Stimulated activated CD8-positive, alpha-beta memory T cell treated with anti-CD3 and anti-CD28 coated beads, Interleukin-12 subunit alpha, Interleukin-12 subunit beta, amount 100 ng/mL, for 24 hours (primary cell): ENCODE results near the gene ARCN1.

Source experiments
- DNase-seq: peaks from one replicate; pipeline ENCODE4 v3.0.0-alpha.2; 2020; ENCODE audit errors: extremely low read depth

Gene ARCN1

GRCh38 chr11:118621784-118622375 lies 49.7 kb downstream of the ARCN1 start:
- no peak for DNase-seq

DNA sequence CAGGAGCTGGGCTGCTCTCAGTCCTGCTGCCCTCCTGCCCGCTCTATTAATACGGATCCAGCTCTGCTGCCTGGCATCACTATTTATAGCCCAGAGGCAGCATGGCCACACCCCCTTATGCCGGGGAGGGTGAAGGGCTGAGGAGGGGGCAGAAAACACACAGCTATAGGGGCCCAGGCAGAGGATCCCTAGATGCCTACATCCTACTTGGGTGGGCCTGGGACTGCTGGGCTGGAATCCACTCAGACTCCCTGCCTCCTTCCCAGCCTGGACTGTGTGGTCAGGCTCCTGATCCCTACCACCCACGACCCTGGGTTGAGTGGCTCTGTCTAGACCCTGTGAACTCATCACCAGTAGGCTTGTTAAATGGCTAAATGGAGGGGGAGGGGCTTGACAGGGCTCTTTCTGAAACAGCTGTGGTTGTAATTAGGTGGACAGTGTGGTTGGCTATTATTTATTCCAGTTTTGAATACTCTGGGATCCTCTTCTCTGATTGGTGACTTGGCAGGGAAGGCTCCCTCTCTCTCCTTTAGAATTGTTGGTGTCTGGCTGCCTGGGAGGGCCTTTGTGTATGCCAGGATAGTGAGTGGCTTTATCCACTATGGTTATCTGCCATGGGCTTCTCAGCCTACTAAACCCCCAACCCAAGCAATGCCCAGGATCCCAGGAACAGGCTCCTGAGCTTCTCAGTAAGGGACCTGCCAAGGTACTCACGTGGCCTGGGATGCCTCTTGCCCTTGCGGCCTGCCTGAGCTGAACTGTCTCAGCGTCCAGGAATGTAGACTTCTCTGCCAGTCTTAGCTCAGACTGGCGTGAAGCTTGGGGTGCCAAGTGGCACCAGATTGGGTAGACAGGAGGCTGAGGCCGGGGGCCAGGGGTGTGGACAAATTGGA lies 50.4 kb downstream of the ARCN1 start:
- no peak for DNase-seq

GRCh38 chr11:118623269-118623655 lies 51.1 kb downstream of the ARCN1 start:
- DNase-seq = no peak

DNA sequence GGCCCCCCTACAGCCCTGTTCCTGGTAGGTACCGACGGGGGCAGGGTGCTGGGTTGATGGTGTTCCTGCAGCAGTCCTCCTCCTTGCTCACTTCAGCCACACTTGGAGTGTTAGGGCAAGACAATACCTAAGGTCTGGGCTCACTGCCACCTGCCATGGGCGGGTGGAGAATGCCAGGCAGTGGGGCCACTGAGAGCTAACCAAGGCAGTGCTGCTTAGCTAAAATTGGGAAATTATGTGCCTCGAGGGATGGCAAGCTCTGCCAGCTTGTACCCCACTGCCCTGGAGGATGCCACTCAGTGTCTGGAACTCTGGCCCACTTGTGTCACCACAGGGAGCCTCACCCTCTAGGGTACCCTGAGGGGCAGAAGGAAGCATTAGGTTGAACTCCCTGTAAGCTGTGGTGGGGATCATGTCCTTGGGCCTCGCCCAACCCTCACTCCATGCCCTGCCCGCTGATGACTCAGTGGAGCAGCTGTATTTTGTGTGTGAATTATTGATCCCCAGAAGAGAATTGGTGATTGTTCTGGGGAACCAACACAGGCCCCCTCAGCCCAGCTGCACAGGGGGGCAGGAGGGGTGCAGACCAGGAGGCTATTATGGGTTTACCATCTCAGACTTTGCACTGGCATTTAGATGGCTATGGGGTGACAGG lies 53.0 kb downstream of the ARCN1 start:
- no peak for DNase-seq

- DNase-seq = no peak
These were observed 53.8 kb downstream of the ARCN1 start for GRCh38 chr11:118625976-118626375.

DNA sequence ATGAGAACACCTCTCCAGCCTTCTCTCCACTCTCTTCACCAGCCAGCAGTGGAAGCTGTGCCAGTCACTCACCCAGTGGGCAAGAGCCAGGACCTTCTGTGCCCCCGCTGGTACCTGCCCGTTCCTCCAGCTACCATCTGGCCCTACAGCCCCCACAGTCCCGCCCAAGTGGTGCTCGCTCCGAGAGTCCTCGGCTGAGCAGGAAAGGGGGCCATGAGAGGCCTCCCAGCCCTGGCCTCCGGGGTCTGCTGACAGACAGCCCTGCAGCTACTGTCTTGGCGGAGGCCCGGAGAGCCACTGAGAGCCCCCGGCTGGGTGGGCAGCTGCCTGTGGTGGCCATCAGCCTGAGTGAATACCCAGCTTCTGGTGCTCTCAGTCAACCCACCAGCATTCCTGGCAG lies 55.4 kb downstream of the ARCN1 start:
- DNase-seq = no peak

DNA sequence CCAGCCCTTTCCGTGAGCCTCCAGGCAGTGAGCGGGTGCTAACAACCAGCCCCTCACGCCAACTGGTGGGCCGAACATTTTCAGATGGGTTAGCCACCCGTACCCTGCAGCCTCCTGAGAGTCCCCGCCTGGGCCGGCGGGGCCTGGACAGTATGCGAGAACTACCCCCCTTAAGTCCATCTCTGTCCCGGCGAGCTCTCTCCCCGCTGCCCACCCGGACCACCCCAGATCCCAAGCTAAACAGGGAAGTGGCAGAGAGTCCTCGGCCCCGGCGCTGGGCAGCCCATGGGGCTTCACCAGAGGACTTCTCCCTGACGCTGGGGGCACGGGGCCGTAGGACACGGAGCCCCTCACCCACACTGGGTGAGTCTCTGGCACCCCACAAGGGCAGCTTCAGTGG lies 55.8 kb downstream of the ARCN1 start:
- no peak for DNase-seq

DNA sequence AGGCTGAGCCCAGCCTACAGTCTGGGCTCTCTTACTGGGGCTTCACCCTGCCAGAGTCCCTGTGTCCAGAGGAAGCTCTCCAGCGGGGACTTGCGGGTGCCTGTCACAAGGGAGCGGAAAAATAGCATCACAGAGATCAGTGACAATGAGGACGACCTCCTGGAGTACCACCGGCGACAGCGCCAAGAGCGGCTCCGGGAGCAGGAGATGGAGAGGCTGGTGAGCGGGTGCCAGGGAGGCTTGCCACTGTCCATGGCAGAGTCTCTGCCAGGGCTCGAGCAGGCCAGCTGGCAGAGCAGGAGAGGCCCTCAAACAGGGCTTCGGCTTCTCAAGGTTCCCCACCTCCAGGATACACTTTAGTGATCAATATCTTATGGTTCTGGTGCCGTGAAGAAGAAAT lies 56.2 kb downstream of the ARCN1 start:
- DNase-seq = no peak

DNA sequence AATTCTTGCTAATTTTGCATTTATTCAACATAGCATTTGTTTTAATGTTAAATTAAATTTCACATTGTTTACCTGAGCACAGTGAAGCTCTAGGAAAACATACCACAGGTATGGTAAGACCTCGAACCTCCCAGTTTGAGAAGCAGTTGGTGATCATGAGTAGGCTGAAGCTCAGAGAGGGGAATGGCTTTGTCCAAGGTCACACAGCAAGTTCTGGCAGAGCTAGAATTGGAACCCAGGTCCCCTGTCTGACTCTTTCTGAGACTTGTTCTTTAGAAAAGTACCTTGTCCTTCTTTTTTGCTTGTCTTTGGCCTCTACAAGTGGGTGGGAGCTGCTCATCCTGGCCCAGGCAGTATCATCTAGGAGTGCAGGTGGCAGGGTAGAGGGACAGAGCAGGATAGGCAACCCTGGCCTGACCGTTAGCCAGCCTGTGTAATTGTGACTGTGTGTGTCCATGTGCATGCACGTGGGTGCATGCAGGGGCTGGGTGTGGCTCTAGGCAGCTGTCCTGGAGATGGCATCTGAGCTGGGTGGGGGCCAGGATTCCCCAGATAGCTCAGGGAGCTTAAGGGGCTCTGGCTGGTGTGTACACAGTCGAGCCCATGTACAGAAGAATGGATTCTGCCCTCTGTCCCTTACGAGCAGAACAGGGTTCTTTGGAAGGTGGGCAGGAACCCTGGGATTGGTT lies 56.8 kb downstream of the ARCN1 start:
- no peak for DNase-seq

- DNase-seq = no peak
These were observed 57.8 kb downstream of the ARCN1 start for GRCh38 chr11:118629761-118630661.

DNA sequence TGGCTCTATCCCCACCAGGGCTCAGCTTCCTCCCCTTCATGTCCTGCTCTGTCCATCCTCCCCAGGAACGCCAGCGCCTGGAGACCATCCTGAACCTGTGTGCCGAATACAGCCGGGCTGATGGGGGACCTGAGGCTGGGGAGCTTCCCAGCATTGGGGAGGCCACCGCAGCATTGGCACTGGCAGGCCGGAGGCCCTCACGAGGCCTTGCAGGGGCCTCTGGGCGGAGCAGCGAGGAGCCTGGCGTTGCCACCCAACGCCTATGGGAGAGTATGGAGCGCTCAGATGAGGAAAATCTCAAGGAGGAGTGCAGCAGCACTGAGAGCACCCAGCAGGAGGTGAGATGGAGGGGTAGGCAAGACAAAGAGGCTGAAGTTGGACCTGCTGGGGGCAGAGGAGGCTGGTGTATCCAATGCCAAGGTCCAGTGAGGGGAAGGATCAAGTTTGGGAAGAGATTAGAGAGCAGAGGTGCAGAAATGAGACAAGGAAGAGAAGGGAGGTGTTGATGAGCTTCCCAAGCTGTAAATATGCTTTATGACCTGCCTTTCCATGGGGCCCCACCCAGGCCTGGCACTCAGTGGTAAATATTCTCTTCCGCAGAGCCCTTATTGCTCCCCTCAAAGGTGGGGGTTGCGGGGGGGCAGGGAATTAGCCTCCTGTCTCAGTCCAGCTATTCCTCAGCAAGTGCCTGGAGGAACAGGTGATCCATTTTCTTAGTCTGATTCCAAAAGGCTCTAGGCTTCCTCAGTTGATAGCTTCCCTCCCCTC lies 59.1 kb downstream of the ARCN1 start:
- no peak for DNase-seq

DNA sequence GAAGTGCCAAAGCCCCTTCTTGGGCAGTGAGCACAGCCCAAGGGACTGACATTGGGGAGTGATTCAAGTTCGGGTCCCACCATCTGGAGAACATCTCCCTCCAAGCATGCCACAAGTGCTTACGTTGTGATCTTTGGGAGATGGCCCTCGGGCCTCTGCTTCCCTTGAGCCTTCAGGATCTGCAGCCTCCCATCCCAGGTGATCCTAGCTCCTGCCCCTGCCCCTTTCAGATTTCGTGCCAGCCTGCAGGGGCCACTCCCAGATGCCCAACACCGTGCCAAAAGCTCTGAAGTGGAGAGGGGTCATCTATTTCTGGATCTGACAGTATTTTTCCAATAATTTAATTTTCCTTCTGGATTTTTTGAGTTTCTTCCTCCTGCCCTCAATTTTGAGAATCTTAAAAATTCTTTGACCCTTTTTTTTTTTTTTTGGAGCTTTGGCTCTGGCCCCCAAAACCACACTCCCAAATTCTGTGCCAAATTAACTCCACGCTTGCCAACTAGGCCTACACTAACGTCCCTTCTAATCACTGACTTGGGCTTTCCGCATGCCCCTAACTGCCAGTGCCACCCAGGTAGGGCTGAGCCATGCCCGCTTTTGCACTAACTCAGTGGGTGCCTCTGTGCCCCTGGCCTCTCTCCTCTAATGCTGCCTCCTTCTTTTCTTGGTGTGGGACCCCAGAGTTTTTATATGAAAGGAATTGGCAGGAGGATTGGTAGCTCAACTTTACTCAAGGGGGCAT lies 60.5 kb downstream of the ARCN1 start:
- no peak for DNase-seq

GRCh38 chr11:118633319-118633690 lies 61.1 kb downstream of the ARCN1 start:
- no peak for DNase-seq

- no peak for DNase-seq
These were observed 61.8 kb downstream of the ARCN1 start for GRCh38 chr11:118633979-118634378.

- no peak for DNase-seq
These were observed 62.4 kb downstream of the ARCN1 start for GRCh38 chr11:118634431-118635236.

GRCh38 chr11:118635237-118635591 lies 63.0 kb downstream of the ARCN1 start:
- DNase-seq = no peak

DNA sequence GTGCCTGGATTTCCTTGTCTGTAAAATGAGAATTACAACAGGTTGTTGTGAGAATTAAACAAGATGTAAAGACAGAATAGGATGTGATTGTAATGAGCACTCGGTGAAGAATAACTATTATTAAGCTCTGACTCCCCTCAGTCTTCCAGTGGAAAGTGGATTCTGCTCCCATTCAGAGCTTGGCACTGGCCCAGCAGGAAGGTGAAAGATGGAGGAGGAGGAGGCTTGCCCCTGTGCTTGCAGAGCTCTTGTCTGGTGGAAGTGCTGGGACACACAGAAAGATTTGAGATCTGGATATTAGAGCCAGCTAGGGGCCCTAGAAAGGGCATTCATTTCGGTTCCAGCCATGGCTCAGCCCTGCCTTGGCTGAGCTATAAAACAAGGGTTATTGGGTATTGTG lies 63.4 kb downstream of the ARCN1 start:
- DNase-seq = no peak

DNA sequence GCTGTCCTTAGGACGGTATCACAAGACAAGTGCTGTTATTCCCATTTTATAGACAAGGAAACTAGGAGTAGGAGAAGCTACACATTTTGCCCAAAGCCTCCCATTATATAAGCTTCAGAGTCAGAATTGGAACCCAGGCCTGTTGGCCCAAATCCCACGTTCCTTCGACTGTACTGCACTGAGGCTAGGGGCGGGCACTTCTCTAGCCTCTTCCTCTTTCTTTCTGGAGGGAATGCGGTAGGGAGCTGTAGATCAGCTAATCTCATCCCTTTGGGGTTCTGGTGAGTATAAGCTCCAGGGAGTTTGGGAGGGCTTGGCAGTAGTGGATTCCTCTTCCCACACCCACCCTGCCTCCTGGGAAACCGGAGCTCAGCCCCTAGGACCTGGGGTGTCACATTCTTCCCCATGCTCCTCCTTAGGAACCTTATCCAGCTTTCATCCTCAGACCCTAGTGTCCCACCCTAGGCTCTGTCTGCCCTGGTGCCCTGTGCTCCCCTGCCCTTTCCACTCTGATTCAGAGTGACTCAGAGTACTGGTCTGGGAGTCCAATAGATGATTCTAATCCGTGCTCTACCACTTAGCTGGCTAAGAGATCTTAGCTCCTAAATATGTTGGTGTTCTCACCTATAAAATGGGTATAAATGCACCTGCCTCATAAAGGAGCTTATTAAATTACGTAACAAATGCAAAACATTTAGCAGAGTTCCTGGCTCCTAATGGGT lies 64.5 kb downstream of the ARCN1 start:
- no peak for DNase-seq
